ENCODE data around the gene CRIP1.

DNA sequence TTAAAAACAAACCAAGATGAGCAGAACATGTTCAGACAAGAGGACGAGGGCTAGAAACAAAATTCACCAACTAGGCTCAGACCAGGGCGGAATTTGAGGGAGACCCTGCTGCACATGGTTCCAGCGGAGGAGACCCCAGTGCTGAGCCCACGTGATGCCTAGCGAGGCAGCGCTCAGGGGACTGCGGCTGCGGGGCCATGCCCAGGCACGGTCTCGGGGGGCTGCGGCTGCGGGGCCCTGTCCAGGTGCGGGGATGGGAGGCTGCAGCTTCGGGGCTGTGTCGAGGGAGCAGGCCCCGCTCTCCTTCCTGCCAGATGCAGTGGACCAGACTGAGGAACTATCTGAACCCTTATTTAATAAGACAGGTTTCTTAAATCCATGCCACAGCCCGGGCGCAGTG lies 24.8 kb upstream of the CRIP1 start:
- TF ChIP-seq, protein P1, sequence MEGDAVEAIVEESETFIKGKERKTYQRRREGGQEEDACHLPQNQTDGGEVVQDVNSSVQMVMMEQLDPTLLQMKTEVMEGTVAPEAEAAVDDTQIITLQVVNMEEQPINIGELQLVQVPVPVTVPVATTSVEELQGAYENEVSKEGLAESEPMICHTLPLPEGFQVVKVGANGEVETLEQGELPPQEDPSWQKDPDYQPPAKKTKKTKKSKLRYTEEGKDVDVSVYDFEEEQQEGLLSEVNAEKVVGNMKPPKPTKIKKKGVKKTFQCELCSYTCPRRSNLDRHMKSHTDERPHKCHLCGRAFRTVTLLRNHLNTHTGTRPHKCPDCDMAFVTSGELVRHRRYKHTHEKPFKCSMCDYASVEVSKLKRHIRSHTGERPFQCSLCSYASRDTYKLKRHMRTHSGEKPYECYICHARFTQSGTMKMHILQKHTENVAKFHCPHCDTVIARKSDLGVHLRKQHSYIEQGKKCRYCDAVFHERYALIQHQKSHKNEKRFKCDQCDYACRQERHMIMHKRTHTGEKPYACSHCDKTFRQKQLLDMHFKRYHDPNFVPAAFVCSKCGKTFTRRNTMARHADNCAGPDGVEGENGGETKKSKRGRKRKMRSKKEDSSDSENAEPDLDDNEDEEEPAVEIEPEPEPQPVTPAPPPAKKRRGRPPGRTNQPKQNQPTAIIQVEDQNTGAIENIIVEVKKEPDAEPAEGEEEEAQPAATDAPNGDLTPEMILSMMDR (IDR thresholded peaks at IDR 0.05), result no peak
- no peak for TF ChIP-seq POLR2A (IDR thresholded peaks at IDR 0.05)
- no peak for TF ChIP-seq POLR2AphosphoS5 (IDR thresholded peaks at IDR 0.05; ENCODE audit: insufficient read depth in 1 of 2, low read depth in 1 of 2)

Data from vagina (tissue), 2 donors.